Measurements from ENCODE around the gene CHMP3. TPM values are rescaled to one million over a fixed set of nuclear protein-coding genes. Genes with fewer than 3 reads are reported as not detected.

CHMP3 gene
- total RNA-seq, 1 experiment from 2014 or later: 54.4 TPM

DNA sequence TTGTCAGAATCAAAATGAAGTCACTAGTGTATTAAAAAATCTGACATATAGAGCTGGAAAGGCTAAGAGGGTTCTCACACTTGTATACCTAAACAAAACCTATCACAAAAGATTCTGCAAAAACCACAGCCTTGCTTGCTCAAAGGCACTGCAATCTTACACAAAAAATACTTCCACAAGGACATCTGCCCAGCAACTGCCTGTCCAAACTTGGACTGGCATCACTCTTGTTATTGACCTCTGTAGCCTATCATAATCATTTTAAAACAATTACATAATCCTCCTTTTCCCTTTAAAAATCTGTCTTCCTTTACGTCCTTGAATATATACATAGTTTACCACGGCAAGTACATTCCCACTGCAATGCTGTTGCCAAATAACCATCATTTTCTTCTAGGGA, 19.9 kb downstream of the CHMP3 start:
- H3K9me2 ChIP-seq (replicated peaks; ENCODE audit: low read length): no peaks in the 10 kb centered on the region
- no peaks in the 10 kb centered on the region for H3K79me2 ChIP-seq (ENCODE audit: low read length)
- no peak overlapping the region for H3K9ac ChIP-seq (ENCODE audit: low read length)
- H3K4me3 ChIP-seq (ENCODE audit: low read length): no peak overlapping the region
- intact Hi-C loops (cut with micrococcal nuclease): no loop called here
- H3K27ac ChIP-seq (ENCODE audit: low read length): no peak overlapping the region
- no peak overlapping the region for H3K4me2 ChIP-seq (ENCODE audit: low read length)
- no peak for DNase-seq
- TF ChIP-seq EZH2 (IDR thresholded peaks at IDR 0.05; ENCODE audit: low read length, unreplicated experiment): no peak
- no peak for TF ChIP-seq EZH2phosphoT487 (IDR thresholded peaks at IDR 0.05; ENCODE audit: borderline replicate concordance, low read length)
- TF ChIP-seq, protein P1, sequence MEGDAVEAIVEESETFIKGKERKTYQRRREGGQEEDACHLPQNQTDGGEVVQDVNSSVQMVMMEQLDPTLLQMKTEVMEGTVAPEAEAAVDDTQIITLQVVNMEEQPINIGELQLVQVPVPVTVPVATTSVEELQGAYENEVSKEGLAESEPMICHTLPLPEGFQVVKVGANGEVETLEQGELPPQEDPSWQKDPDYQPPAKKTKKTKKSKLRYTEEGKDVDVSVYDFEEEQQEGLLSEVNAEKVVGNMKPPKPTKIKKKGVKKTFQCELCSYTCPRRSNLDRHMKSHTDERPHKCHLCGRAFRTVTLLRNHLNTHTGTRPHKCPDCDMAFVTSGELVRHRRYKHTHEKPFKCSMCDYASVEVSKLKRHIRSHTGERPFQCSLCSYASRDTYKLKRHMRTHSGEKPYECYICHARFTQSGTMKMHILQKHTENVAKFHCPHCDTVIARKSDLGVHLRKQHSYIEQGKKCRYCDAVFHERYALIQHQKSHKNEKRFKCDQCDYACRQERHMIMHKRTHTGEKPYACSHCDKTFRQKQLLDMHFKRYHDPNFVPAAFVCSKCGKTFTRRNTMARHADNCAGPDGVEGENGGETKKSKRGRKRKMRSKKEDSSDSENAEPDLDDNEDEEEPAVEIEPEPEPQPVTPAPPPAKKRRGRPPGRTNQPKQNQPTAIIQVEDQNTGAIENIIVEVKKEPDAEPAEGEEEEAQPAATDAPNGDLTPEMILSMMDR (conservative IDR thresholded peaks at IDR 0.05; ENCODE audit: low read depth, low read length): no peak
- no peak overlapping the region for H2AFZ ChIP-seq (ENCODE audit: low read length)
- ATAC-seq: no peak
- CTCF ChIA-PET: no interaction called here
- H3F3A ChIP-seq (ENCODE audit: low read length, unreplicated experiment): no peaks in the 10 kb centered on the region
- no TSS peak for BruUV-seq (replicated peaks)
- H3K4me1 ChIP-seq (ENCODE audit: insufficient read depth, low read length): no peaks in the 10 kb centered on the region
- no peaks in the 10 kb centered on the region for H4K20me1 ChIP-seq (ENCODE audit: low read length)
- peaks cover 15% of the 10 kb centered on the region for H3K36me3 ChIP-seq (ENCODE audit: low read depth, low read length)
- H3K9me3 ChIP-seq (ENCODE audit: low read length): no peaks in the 10 kb centered on the region
- POLR2A ChIA-PET (ENCODE audit: unreplicated experiment): no interaction called here
- no peaks in the 10 kb centered on the region for H3K27me3 ChIP-seq (ENCODE audit: low read length)

DNA sequence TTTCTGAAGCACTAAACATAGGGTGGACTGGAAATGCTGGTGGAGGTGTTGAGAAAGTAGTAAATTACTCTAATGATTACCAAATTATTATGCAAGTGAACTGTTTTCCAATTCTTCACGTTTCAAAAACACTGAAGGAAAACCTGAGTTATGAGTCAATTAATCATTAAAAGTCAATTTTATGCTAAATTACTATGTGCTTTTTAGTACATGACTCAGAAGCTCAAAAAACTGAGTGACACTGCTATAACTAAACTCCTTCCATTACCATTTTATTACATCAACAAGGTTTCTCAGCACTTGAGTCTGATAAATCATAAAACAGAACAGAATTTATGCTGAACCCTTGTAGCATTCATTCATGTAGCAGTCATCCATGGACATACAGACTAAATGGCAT, 20.4 kb downstream of the CHMP3 start:
- H2AFZ ChIP-seq (ENCODE audit: low read length): no peak overlapping the region
- CTCF ChIA-PET: no interaction called here
- no peaks in the 10 kb centered on the region for H3K4me1 ChIP-seq (ENCODE audit: insufficient read depth, low read length)
- H3K79me2 ChIP-seq (ENCODE audit: low read length): no peaks in the 10 kb centered on the region
- BruUV-seq (replicated peaks): no TSS peak
- no peak for ATAC-seq
- no peaks in the 10 kb centered on the region for H4K20me1 ChIP-seq (ENCODE audit: low read length)
- H3K9me2 ChIP-seq (replicated peaks; ENCODE audit: low read length): no peaks in the 10 kb centered on the region
- H3K27ac ChIP-seq (ENCODE audit: low read length): no peak overlapping the region
- no peak for DNase-seq
- intact Hi-C loops (cut with micrococcal nuclease): no loop called here
- no peak overlapping the region for H3K4me2 ChIP-seq (ENCODE audit: low read length)
- H3K9ac ChIP-seq (ENCODE audit: low read length): no peak overlapping the region
- H3K9me3 ChIP-seq (ENCODE audit: low read length): no peaks in the 10 kb centered on the region
- peaks cover 14% of the 10 kb centered on the region for H3K36me3 ChIP-seq (ENCODE audit: low read depth, low read length)
- H3K4me3 ChIP-seq (ENCODE audit: low read length): no peak overlapping the region
- TF ChIP-seq, protein P1 (conservative IDR thresholded peaks at IDR 0.05; ENCODE audit: low read depth, low read length): no peak
- TF ChIP-seq EZH2 (IDR thresholded peaks at IDR 0.05; ENCODE audit: low read length, unreplicated experiment) (no peak), EZH2phosphoT487 (IDR thresholded peaks at IDR 0.05; ENCODE audit: borderline replicate concordance, low read length) (no peak)
- no peaks in the 10 kb centered on the region for H3K27me3 ChIP-seq (ENCODE audit: low read length)
- POLR2A ChIA-PET (ENCODE audit: unreplicated experiment): no interaction called here
- H3F3A ChIP-seq (ENCODE audit: low read length, unreplicated experiment): no peaks in the 10 kb centered on the region

DNA sequence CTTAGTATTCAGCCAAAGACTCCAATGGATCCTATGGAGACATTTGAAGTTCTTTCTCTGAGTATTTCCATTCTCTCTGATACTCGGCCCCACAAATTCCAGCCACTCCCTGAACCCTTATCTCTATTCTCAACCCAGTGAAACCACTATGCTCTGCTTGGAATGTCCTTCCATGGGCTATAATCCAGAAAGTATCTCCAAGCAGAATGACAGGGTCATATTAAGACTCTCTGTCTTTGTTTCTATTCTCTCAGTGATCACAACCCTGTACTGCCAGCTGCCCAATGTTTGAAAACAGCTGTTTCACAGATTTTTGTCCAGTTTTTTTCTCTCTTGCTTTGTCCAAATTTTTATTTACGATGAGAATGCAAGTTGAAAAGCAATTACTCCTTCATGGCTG, 21.9 kb downstream of the CHMP3 start:
- Histone ChIP-seq H3K4me3 (ENCODE audit: low read length) (no peak overlapping the region), H4K20me1 (ENCODE audit: low read length) (no peaks in the 10 kb centered on the region), H3K27me3 (ENCODE audit: low read length) (no peaks in the 10 kb centered on the region), H3F3A (ENCODE audit: low read length, unreplicated experiment) (no peaks in the 10 kb centered on the region), H2AFZ (ENCODE audit: low read length) (no peak overlapping the region), H3K9me3 (ENCODE audit: low read length) (no peaks in the 10 kb centered on the region), H3K27ac (ENCODE audit: low read length) (no peak overlapping the region), H3K79me2 (ENCODE audit: low read length) (no peaks in the 10 kb centered on the region), H3K9me2 (replicated peaks; ENCODE audit: low read length) (no peaks in the 10 kb centered on the region), H3K36me3 (ENCODE audit: low read depth, low read length) (no peaks in the 10 kb centered on the region), H3K9ac (ENCODE audit: low read length) (no peak overlapping the region), H3K4me2 (ENCODE audit: low read length) (no peak overlapping the region), H3K4me1 (ENCODE audit: insufficient read depth, low read length) (no peaks in the 10 kb centered on the region)
- intact Hi-C loops (cut with micrococcal nuclease): no loop called here
- CTCF ChIA-PET: no interaction called here
- POLR2A ChIA-PET (ENCODE audit: unreplicated experiment): no interaction called here
- TF ChIP-seq EZH2phosphoT487 (IDR thresholded peaks at IDR 0.05; ENCODE audit: borderline replicate concordance, low read length): no peak
- TF ChIP-seq, protein P1 (conservative IDR thresholded peaks at IDR 0.05; ENCODE audit: low read depth, low read length): no peak
- no peak for TF ChIP-seq EZH2 (IDR thresholded peaks at IDR 0.05; ENCODE audit: low read length, unreplicated experiment)
- DNase-seq: no peak
- no TSS peak for BruUV-seq (replicated peaks)
- no peak for ATAC-seq

All from PC-3 (cell line).